ENCODE results near the gene ARHGAP26. TPM values are rescaled to one million over a fixed set of nuclear protein-coding genes. Genes with fewer than 3 reads are reported as not detected.
A peak's percentile ranks its signal among the peaks of the same experiment; 100 is the strongest.

Gene ARHGAP26
- total RNA-seq, 1 donor from 2014 or later, result 20.0 TPM

DNA sequence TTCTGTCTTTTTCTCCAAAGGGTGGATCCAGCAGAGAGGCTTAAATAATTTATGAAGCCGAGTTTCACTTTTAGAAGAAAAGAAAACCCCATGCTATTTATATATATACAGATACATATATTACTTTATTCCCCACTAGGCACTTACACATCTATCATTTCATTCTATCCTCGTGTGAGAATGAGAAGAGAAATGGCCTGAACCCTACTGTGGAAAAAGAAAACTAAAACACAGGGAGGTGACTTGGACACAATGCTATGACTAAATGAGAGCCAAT lies 438.1 kb downstream of the ARHGAP26 start:
- H3K27me3 Mint-ChIP-seq (ENCODE audit: insufficient read depth), result no peaks in the 10 kb centered on the region
- intact Hi-C loops (cut with micrococcal nuclease), result no loop called here
- no peak overlapping the region for H3K27ac Mint-ChIP-seq
- H3K4me3 Mint-ChIP-seq, result no peak overlapping the region
- DNase-seq (ENCODE audit: low spot score), result no peak
- no peaks in the 10 kb centered on the region for H3K9me3 Mint-ChIP-seq
- peaks cover 50% of the 10 kb centered on the region for H3K4me1 Mint-ChIP-seq (ENCODE audit: low read depth)
- peaks cover 14% of the 10 kb centered on the region for H3K36me3 Mint-ChIP-seq (ENCODE audit: low read depth)

DNA sequence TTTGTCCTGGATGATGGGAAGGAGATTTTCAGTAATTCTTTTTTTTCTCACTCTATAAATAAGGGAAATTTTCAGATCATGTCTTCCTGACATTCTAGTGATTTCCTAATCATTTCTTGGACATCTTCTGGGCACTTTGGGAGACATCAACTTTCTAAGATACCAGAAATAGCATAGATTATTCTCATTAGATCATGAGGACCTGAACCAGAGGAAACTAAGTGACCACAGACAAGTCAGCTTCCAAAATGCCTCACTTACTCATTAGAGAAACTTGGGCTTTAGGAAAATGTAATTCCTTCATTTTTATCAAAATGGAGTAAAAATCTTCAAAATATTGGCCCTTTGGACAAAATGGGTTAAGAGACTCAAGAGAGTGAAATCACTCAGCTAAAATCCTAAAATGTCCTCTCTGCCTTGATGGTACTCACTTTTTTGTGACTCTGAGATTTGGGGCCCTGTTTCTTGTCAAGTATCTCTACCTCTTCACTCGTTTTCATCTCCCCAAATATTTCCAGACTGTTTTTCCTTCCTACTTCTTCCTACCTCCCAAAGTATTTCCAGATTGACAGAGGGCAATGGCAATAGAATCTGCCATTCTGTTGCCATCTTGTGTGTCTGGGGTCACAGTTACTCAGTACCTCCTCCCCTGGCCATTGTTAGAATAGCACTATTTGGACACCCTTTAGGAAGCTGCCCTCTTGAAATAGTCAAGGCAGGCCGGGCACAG lies 438.8 kb downstream of the ARHGAP26 start:
- H3K27me3 Mint-ChIP-seq (ENCODE audit: insufficient read depth), result no peaks in the 10 kb centered on the region
- no peak for DNase-seq (ENCODE audit: low spot score)
- no peak overlapping the region for H3K27ac Mint-ChIP-seq
- peaks cover 56% of the 10 kb centered on the region for H3K4me1 Mint-ChIP-seq (ENCODE audit: low read depth)
- intact Hi-C loops (cut with micrococcal nuclease), result no loop called here
- no peak overlapping the region for H3K4me3 Mint-ChIP-seq
- peaks cover 18% of the 10 kb centered on the region for H3K36me3 Mint-ChIP-seq (ENCODE audit: low read depth)
- H3K9me3 Mint-ChIP-seq, result no peaks in the 10 kb centered on the region

DNA sequence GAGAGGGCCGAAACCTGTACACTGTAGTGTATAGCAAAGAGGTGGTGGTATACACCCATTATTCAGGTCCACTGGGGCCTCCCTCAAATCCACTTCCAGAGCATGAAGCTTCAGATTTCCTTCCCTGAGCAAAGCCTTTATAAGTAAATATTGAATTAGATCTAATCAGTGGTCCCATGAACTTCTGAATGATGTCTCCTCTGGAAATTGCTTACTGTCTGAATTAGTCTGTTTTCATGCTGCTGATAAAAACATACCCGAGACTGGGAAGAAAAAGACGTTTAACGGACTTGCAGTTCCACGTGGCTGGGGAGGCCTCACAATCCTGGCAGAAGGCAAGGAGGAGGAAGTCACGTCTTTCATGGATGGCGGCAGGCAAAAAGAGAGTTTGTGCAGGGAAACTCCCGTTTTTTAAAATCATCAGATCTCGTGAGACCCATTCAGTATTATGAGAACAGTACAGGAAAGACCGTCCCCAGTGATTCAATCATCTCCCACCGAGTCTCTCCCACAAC lies 439.8 kb downstream of the ARHGAP26 start:
- Mint-ChIP-seq H3K9me3 (no peaks in the 10 kb centered on the region), H3K4me1 (ENCODE audit: low read depth) (peaks cover 61% of the 10 kb centered on the region), H3K27me3 (ENCODE audit: insufficient read depth) (no peaks in the 10 kb centered on the region), H3K4me3 (no peak overlapping the region), H3K36me3 (ENCODE audit: low read depth) (peaks cover 21% of the 10 kb centered on the region), H3K27ac (no peak overlapping the region)
- DNase-seq (ENCODE audit: low spot score), result no peak
- intact Hi-C loops (cut with micrococcal nuclease), result no loop called here

GRCh38 chr5:143210576-143210975 lies 440.4 kb downstream of the ARHGAP26 start:
- Mint-ChIP-seq H3K9me3 (no peaks in the 10 kb centered on the region), H3K4me3 (no peak overlapping the region), H3K27me3 (ENCODE audit: insufficient read depth) (no peaks in the 10 kb centered on the region), H3K4me1 (ENCODE audit: low read depth) (peaks cover 57% of the 10 kb centered on the region), H3K27ac (no peak overlapping the region), H3K36me3 (ENCODE audit: low read depth) (peaks cover 26% of the 10 kb centered on the region)
- intact Hi-C loops (cut with micrococcal nuclease), result no loop called here
- no peak for DNase-seq (ENCODE audit: low spot score)

DNA sequence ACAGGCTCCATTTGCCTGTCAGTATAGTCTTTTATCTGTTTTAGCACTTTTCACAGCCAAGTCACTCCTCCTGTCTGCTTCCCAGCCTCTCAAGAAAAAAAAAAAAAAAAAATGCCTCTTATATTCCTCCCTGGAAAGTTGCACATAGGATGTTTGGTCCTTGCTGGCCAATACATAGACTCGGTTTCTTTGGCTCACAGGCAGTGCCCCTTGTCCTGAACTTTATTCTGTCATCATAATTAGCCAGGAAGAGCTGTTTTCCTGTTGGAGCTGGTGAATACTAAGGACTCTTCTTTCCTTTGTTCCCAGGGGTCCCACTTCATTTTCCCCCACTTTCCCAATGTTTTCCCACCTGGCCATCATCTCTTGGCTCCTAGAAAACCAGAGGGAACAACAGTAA lies 442.1 kb downstream of the ARHGAP26 start:
- no peak for DNase-seq (ENCODE audit: low spot score)
- H3K27ac Mint-ChIP-seq, result no peak overlapping the region
- H3K4me3 Mint-ChIP-seq, result no peak overlapping the region
- intact Hi-C loops (cut with micrococcal nuclease), result no loop called here
- H3K36me3 Mint-ChIP-seq (ENCODE audit: low read depth), result peaks cover 30% of the 10 kb centered on the region
- peaks cover 57% of the 10 kb centered on the region for H3K4me1 Mint-ChIP-seq (ENCODE audit: low read depth)
- H3K9me3 Mint-ChIP-seq, result no peaks in the 10 kb centered on the region
- H3K27me3 Mint-ChIP-seq (ENCODE audit: insufficient read depth), result no peaks in the 10 kb centered on the region

DNA sequence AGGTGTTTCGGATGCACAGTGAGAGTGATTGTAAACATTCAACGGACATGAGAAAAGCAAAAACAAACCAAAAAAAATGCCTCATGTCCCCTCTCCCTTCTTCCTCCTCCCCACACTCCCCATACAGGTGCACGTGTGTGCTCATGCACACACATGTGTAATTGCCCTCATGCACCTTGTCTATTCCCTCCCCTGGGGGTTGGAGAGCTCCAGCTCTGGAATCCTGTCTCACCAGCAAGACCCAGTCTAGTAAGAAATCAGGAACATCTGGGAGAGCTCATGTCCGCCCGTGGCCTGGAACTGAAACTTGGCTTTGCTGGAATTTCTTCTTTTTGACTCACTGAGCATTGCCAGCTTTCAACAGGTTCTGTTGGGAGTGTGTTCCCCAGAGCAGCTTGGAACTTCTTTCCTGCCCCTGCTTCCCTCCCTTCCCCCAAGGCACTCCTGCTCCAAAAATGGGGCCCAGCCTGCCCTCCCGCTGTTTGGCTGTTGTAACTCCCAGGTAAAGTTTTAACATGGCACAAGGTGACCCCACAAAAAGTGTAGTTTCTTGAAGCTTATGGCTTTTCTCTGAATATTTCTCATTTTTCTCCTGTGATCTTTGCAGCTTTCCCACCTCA lies 443.2 kb downstream of the ARHGAP26 start:
- no peaks in the 10 kb centered on the region for H3K9me3 Mint-ChIP-seq
- peaks cover 36% of the 10 kb centered on the region for H3K36me3 Mint-ChIP-seq (ENCODE audit: low read depth)
- intact Hi-C loops (cut with micrococcal nuclease), result no loop called here
- no peak for DNase-seq (ENCODE audit: low spot score)
- peak overlapping the region; percentile 9 for H3K4me3 Mint-ChIP-seq
- H3K27ac Mint-ChIP-seq, result peak overlapping the region; percentile 91
- H3K27me3 Mint-ChIP-seq (ENCODE audit: insufficient read depth), result no peaks in the 10 kb centered on the region
- peaks cover 58% of the 10 kb centered on the region for H3K4me1 Mint-ChIP-seq (ENCODE audit: low read depth)

- intact Hi-C loops (cut with micrococcal nuclease), result no loop called here
- Mint-ChIP-seq H3K4me3 (peak overlapping the region; percentile 9), H3K4me1 (ENCODE audit: low read depth) (peaks cover 60% of the 10 kb centered on the region), H3K27ac (peak overlapping the region; percentile 91), H3K27me3 (ENCODE audit: insufficient read depth) (no peaks in the 10 kb centered on the region), H3K36me3 (ENCODE audit: low read depth) (peaks cover 36% of the 10 kb centered on the region), H3K9me3 (no peaks in the 10 kb centered on the region)
- no peak for DNase-seq (ENCODE audit: low spot score)
Measured at GRCh38 chr5:143213851-143214363, 443.7 kb downstream of the ARHGAP26 start.

- H3K27ac Mint-ChIP-seq, result no peak overlapping the region
- peaks cover 34% of the 10 kb centered on the region for H3K36me3 Mint-ChIP-seq (ENCODE audit: low read depth)
- H3K4me3 Mint-ChIP-seq, result no peak overlapping the region
- H3K27me3 Mint-ChIP-seq (ENCODE audit: insufficient read depth), result no peaks in the 10 kb centered on the region
- no peak for DNase-seq (ENCODE audit: low spot score)
- peaks cover 65% of the 10 kb centered on the region for H3K4me1 Mint-ChIP-seq (ENCODE audit: low read depth)
- H3K9me3 Mint-ChIP-seq, result no peaks in the 10 kb centered on the region
- intact Hi-C loops (cut with micrococcal nuclease), result no loop called here
Measured at GRCh38 chr5:143214458-143214857, 444.3 kb downstream of the ARHGAP26 start.

DNA sequence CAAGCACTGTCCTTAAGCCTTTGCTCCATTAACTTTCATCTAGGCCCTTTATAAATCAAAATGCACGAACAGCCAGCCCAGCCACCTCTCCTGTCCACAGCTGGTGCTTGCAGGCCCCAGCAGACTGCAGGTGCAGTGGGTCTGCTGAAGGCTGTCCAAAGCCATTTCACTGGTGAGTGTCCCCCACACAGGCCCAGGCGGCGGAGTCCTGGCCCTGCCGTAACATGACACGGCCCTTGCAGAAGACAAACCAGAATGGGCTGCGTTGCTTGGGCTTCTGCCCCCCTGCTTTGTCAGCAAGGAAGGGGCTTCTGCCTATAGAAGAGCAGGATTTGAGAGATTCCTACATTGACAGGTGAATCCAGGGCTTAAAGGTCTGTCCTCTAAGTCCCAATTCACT lies 444.7 kb downstream of the ARHGAP26 start:
- Mint-ChIP-seq H3K9me3 (no peaks in the 10 kb centered on the region), H3K4me1 (ENCODE audit: low read depth) (peaks cover 67% of the 10 kb centered on the region), H3K27ac (no peak overlapping the region), H3K27me3 (ENCODE audit: insufficient read depth) (no peaks in the 10 kb centered on the region), H3K36me3 (ENCODE audit: low read depth) (peaks cover 33% of the 10 kb centered on the region), H3K4me3 (no peak overlapping the region)
- DNase-seq (ENCODE audit: low spot score), result no peak
- intact Hi-C loops (cut with micrococcal nuclease), result no loop called here

GRCh38 chr5:143215690-143216089 lies 445.5 kb downstream of the ARHGAP26 start:
- Mint-ChIP-seq H3K36me3 (ENCODE audit: low read depth) (peaks cover 31% of the 10 kb centered on the region), H3K9me3 (no peaks in the 10 kb centered on the region), H3K4me1 (ENCODE audit: low read depth) (peaks cover 75% of the 10 kb centered on the region), H3K27me3 (ENCODE audit: insufficient read depth) (no peaks in the 10 kb centered on the region), H3K27ac (no peak overlapping the region), H3K4me3 (no peak overlapping the region)
- DNase-seq (ENCODE audit: low spot score), result no peak
- intact Hi-C loops (cut with micrococcal nuclease), result no loop called here

- Mint-ChIP-seq H3K36me3 (ENCODE audit: low read depth) (peaks cover 31% of the 10 kb centered on the region), H3K4me1 (ENCODE audit: low read depth) (peaks cover 80% of the 10 kb centered on the region), H3K9me3 (no peaks in the 10 kb centered on the region), H3K27ac (no peak overlapping the region), H3K4me3 (no peak overlapping the region), H3K27me3 (ENCODE audit: insufficient read depth) (no peaks in the 10 kb centered on the region)
- DNase-seq (ENCODE audit: low spot score), result no peak
- intact Hi-C loops (cut with micrococcal nuclease), result no loop called here
Measured at GRCh38 chr5:143216211-143216610, 446.0 kb downstream of the ARHGAP26 start.

DNA sequence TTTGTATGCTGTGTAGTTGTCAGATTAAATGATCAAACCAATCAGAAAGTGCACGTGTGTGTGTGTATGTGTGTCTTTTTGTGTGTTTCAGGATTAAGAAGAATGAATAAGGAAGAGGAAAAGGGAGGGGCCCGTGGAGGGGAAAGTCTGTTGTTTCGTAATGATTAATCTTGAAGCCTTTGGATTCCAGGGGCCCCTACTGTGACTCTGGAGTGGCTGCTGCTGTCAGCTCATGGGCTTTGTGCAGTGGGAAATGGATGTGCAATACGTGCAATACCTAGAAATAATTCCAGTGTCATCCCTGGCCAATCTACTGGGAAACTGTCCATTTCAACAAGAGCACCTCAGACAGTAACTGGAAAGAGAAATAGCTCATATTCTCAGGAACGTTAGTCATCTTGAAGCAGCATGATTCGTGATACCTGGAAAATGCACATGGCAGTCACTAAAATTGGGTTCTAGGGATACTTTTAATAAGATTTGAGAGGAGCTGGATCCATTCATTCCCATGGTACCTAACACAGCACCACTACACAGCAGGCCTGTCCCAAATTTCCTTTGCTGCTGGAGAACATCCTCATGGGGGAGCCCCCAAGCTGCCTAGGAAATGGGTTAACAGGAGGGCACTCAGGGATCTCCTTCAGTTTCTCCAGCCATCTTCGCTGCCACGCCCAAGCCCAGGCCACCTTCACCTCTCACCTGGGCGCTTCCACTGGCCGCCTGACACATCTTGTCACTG lies 447.1 kb downstream of the ARHGAP26 start:
- intact Hi-C loops (cut with micrococcal nuclease), result loop anchor here (1.0 kb wide), 1 partner anchor 29 kb away; no protein-coding TSS in a partner anchor
- Mint-ChIP-seq H3K27ac (peak overlapping the region; percentile 85), H3K27me3 (ENCODE audit: insufficient read depth) (no peaks in the 10 kb centered on the region), H3K9me3 (no peaks in the 10 kb centered on the region), H3K4me1 (ENCODE audit: low read depth) (peaks cover 85% of the 10 kb centered on the region), H3K4me3 (no peak overlapping the region), H3K36me3 (ENCODE audit: low read depth) (peaks cover 30% of the 10 kb centered on the region)
- DNase-seq (ENCODE audit: low spot score), result no peak

DNA sequence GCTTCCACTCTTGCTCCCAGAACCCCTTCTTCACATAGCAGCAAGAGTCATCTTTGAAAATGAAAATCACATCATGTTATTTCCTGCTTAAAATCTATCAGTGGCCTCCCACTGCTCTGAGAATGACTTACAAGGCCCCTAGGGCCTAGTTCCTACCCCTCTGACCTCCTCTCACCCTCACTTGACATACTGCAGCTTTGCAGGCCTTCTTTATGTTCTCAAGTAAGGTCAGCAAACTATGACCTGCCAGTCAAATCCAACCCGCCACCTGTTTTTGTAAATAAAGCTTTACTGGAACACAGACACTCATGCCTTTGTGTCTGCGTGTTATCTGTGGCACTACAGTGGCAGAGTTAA lies 447.6 kb downstream of the ARHGAP26 start:
- Mint-ChIP-seq H3K36me3 (ENCODE audit: low read depth) (peaks cover 32% of the 10 kb centered on the region), H3K27ac (peak overlapping the region; percentile 76), H3K27me3 (ENCODE audit: insufficient read depth) (no peaks in the 10 kb centered on the region), H3K4me3 (no peak overlapping the region), H3K4me1 (ENCODE audit: low read depth) (peaks cover 89% of the 10 kb centered on the region), H3K9me3 (no peaks in the 10 kb centered on the region)
- intact Hi-C loops (cut with micrococcal nuclease), result loop anchor here (1.0 kb wide), 1 partner anchor 29 kb away; no protein-coding TSS in a partner anchor
- no peak for DNase-seq (ENCODE audit: low spot score)

All from activated T-helper 1 cell treated with anti-CD3 and anti-CD28 coated beads, Interleukin-12 subunit alpha, Interleukin-12 subunit beta, Interleukin-2, Interleukin-4 antibody, amounts not matched to agents 30 ng/mL and 10 ng/mL and 1 ng/mL, durations not matched to agents 14 hours and 24 hours and 36 hours (primary cell).